GM19324 (cell line): Measurements from ENCODE around the gene SPOPL.

ENCODE experiments used
- ATAC-seq: cut with Tn5 transposase; IDR thresholded peaks from one replicate; pipeline ENCODE4 v1.9.1; 2021; ENCODE audit warnings: mild to moderate bottlenecking, moderate library complexity; ENCODE audit not compliant: unreplicated experiment, low FRiP score

Gene SPOPL

DNA sequence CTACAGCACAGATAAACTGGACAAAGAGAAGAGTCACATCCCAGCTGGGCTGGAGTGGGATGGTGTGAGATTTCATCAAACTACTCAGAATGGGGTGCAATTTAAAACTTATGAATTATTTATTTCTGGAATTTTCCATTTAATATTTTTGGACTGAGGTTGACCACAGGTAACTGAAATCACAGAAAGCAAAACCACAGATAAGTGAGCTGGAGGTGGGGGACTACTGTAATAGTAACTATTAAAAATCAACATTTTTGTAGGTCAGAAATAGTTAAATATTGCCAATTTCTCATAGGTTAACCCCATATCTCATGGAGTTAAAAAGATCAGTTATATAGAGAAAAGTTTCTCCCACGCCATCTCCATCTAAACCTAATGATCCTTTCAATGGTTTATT lies 88.1 kb downstream of the SPOPL start:
- no peak for ATAC-seq

DNA sequence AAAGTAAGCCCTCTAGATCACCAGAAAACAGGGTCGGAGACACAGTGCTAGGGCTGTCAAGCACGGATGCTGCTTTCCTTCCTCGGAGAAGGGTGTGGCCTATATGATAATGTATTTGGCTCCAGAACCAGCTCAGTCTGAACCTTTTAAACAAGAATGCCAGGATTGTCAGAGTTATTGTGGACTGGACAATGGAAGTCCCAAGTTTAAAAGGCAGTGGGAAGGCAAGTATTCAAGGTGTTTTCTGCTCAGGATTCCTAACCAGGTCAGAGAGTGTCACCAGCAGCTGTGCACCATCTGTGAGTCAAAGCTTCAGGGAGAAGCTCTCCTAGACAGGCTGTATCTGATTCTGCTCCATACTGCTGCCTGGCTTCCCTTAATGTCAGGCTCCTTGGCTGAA lies 94.8 kb downstream of the SPOPL start:
- ATAC-seq = no peak

DNA sequence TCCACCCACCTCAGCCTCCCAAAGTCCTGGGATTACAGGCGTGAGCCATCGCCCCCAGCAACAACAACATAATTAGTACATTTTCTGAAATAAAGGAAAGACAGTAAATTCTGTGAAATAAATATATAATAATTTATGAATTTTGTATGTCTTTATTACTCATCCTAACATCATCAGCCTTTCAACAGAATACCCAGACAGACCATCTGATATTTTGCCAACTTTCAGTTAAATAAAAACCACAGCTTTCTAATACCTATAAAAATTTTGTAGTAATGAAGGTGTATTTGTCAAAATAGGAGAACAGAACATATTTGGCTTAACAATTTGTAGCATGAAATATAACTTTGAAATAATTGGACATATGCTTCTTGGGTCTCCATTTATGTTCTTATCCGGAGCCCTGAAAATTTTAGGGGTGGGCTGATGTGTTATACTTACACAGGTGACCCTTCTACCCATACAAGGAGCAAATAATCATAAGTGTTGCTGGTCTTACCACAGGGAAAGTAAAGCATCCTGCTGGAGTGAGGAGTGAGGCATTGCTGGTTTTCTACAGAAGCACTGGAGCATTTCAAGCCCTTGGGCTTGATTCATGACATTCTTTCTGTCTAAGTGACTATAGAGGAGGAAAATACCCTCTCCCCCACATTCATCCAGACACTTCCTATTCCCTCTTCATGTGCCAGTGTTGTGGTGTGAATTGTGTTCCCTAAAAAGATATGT lies 99.3 kb downstream of the SPOPL start:
- ATAC-seq = no peak

DNA sequence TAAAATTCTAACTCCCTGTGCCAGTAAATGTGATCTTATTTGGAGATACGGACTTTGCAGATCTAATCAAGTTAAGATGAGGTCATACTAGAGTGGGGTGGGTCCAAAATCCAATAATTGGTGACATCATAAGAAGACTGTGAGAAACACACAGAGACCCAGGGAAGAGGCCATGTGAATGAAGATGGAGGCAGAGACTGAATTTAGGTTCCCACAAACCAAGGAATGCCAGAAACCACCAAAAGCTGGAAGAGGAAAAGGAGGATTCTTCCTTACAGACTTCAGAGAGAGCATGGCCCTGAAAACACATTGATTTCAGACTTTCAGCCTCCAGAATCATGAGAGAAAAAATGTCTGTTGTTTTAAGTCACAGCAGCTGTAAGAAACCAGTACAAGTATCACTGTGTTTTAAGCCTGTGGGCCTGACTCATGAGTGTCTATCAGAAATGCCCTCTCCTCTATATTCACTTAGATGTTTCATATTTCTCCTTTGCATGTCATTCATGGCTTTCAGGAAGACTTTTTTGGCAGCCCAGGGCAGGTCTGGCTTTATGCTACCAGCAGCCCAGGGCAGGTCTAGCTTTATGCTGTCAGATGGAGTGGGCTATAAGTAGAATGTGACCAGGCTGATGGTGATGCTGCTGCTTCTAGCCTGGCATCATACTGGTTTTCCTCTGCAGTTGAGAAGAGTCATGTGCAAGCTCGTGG lies 100.0 kb downstream of the SPOPL start:
- no peak for ATAC-seq

DNA sequence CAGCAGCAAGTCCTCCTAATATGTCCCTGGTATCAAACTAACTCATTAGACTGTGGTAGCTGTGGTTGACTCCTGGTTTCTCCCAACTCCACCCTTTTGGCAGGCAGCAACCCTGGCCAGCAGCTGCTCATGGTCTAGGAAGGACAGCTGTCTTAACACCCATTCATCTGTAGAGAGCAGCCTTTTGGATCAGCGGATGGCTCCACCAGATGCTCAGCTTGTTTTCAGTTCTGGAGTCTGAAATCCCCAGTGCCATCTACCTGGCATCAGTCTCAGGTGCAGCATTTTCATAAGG lies 100.5 kb downstream of the SPOPL start:
- no peak for ATAC-seq

DNA sequence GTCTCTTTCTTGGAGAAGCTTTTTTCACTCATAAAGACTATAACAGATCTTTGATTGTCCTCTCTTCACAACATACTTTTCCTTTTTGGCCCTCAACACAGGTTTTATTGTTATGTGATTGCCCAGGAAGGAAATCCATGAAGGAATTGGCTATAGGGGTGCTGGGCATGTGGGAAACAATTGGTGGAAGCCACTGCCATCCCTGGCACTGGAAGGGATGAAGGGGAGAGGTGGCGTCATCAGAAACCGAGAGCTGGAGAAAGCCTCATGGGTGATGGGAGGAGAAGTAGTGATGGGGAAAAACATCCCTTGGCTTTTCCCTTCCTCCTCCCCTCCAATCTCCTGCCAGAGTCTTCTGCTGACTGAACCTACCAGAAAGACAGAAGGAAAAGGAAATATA lies 106.2 kb downstream of the SPOPL start:
- ATAC-seq = no peak

DNA sequence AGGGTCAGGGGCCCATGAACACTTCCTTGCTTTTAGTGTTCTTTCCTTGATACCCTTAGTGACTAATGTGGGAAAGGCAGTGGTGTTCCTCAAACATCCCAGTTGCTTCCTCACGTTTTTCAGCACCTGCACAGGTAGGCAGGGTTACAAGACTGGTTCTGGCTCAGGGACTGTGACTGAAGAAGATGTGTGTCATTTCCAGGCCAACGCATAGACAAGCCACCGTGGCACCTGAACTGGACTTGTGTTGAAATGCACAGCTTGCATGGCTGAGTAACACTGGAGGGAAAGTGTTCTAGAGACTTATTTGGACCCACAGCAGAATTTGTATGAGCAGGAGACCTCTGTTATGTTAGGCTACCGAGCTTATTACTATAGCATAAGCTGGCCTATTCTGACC lies 107.9 kb downstream of the SPOPL start:
- ATAC-seq = no peak

DNA sequence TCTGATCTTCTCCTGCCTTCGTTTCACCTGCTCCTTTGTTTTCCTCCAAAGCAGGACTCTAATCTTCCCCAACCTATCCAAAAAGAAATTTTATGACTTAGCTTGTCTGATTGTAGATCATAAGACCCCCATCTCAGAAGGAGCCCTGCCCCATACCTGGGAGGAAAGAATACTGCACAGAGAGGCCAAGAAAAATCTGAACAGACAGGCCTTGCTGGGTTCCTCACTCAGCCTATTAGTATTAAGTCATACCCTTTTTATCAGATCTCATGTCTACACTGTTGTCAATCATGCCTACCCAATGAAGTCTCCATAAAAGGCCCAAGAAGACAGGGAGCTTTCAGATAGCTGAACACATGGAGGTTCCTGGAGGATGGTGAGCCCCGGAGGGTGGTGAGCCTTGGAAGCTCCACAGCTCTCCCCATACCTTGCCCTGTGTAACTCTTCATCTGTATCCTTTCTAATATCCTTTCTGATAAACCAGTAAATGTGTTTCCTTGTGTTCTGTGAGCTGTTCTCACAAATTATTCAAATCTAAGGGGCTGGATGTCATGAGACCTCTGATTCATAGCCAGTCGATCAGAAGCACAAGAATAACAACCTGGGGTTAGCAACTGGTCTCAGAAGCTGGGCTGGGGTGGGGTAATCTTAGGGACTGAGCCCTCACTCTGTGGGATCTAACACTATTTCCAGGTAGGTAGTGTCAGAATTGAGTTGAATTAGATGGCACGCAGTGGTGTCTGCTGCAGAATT lies 108.8 kb downstream of the SPOPL start:
- no peak for ATAC-seq

DNA sequence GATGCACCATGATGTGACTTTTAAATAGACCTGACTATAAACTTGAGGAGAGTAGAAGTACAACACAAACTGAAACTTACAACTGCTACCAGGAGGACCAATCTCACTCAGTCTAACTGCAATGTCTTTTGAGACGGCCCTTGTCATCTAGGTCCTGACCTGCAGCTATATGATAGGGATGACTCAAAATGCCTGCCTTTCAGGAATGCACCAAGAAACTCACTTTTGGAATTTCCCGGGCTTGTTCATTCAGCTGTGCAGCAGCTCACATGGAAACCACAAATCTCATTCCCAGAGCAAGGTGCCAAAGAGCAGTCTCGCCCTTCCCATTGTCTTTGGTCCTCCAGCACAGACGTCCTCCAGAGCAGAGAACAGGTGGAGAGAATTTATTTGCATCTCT lies 113.7 kb downstream of the SPOPL start:
- ATAC-seq = no peak

DNA sequence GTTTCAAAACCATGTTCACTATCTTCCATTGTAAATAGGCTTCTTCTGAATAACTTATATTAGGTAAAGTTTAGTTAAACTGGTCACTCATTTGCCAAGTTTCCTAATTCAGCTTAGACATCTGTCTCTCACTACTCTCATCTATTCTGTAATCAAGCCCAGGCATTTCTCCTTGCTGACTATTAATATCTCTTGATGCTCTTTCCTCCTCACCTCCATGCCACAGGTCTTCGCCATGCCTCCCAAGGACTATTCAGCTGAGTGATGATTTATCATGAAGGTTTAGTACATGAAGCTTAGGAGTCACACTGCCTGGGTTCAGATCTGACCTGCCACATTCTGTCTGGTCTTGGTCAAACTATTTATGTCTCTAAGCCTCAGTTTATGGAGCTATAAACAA lies 115.5 kb downstream of the SPOPL start:
- no peak for ATAC-seq

DNA sequence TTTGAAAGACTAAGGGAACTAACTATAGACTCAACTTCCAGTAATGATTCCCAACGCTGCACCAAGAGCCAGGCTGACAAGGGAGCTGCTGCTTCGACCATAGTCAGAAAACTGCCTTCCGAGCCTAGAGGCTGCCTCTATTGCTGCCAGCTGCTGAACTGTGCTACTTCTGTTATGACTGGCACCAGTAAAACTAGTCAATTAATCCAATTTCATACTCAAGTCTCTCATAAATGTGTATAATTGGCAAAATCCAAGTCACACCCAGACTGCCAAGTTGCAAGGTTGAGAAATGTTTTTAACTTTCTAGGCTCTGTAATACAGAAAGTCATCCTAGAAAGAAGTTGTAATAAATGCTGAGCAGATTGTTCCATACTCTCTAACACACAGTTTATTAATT lies 117.4 kb downstream of the SPOPL start:
- no peak for ATAC-seq

DNA sequence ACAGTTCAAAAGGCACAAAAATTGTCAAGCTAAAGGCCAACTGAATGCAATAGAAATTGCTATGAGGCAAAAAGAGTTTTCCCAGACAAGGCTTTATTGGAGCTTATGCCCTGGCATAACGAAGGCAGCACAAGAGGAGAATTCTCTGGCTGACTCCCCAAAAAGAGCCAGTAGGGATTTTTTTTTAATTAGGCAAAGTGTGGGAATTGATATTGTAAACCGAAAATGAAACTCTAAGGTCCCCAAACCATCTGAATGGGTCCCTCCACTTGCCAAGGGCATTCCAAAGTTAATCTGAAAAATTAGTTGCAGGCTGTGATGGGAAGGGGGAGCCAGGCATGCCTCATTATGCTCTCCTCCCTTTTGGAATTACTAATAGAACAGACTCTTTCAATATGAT lies 118.9 kb downstream of the SPOPL start:
- no peak for ATAC-seq

DNA sequence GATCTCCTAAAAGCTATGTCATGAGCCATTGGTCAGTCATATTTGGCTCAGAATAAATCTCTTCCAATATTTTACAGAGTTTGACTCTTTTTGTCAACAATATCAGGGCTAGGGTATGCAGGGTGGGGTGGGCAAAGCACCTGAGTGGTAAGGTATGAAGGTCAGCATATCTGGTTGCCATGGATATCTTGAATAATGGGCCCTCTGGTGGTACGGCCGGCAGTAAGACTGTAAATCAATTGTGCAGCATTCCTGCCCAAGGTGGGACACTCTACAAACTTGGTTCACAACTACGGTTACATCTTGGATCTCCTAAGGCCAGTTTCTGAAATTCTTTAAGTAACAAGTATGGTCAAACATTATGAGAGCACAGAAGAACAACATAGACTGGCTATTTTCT lies 119.6 kb downstream of the SPOPL start:
- ATAC-seq = no peak

DNA sequence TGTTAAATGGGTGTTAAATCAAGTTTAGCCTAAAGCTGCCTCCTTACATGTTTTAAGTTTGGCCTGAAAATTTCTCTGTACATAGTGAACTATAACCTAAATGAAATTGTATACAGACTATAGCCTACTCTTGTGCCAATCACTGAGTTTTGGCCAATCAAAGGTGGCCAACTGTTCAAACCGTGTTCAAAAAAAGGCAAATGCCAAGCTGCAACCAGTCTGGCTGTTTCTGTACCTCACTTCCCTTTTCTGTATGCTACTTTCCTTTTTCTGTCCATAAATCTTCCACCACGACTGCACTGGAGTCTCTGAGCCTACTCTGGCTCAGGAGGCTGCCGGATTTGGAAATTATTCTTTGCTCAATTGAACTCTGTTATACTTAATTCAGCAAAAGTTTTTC lies 121.0 kb downstream of the SPOPL start:
- ATAC-seq = no peak
